GM18868 (cell line): ENCODE data around the gene UGT1A10.
A peak's percentile ranks its signal among the peaks of the same experiment; 100 is the strongest.

Source experiments
- ATAC-seq: cut with Tn5 transposase; IDR thresholded peaks from one replicate; pipeline ENCODE4 v1.9.1; 2021; ENCODE audit warnings: mild to moderate bottlenecking, moderate library complexity; ENCODE audit not compliant: unreplicated experiment

The UGT1A10 gene

GRCh38 chr2:233801357-233802131 is 165.3 kb downstream of the UGT1A10 start:
- ATAC-seq = peak; percentile 67

GRCh38 chr2:233802132-233802815 is 166.0 kb downstream of the UGT1A10 start:
- no peak for ATAC-seq

DNA sequence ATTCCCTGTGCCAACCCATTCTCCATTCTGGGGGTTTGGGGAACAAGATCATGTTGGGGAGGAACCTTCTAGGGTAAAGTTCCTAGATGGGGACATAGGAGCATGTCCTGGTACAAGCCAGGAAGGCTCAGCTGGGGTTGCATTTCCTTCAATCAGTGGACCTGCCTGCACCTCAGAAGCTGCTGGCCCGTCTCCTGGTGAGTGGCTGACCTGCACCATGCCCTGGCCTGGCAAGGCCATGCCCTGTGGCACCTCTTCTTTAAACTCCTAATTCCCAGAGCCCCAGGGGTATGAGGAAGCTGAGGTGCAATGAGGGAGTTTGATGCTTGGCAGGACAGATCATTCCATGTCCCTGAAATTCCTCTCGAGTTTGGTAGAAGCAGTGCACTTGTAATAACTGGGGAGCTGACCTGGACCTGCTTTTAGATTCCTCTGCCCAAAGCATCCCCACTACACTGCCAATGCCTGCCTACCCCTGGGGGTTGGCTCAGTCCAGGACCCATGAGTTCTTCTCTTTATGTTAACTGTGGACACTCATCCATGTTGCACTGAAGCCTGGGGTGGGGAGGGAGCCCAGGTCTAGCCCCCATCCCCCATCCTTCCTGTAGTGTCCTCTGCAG is 167.2 kb downstream of the UGT1A10 start:
- no peak for ATAC-seq

GRCh38 chr2:233803994-233804393 is 167.7 kb downstream of the UGT1A10 start:
- no peak for ATAC-seq

- ATAC-seq = no peak
These were observed 171.1 kb downstream of the UGT1A10 start for GRCh38 chr2:233807215-233807865.

- no peak for ATAC-seq
These were observed 172.0 kb downstream of the UGT1A10 start for GRCh38 chr2:233807966-233808935.

GRCh38 chr2:233810385-233810784 is 174.1 kb downstream of the UGT1A10 start:
- ATAC-seq = no peak

DNA sequence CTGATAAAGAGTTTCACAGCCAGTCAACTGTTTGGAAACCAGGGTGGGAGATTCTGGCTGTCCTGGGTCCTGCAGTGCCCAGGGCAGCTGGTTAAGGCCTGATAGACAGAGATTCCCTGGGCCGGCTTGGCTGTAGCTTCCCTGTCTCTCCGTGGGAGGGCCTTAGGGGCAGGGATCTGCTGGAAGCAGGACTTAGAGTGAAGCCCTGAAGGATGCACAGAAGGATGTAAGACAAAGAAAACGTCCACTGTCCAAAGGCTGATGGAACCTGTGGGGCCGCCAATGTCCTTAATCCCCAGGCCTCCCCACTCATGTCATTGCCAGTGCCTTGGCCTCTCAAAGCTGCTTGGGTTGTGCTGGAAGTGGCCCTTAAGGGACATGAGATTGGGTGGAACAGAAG is 174.8 kb downstream of the UGT1A10 start:
- no peak for ATAC-seq

DNA sequence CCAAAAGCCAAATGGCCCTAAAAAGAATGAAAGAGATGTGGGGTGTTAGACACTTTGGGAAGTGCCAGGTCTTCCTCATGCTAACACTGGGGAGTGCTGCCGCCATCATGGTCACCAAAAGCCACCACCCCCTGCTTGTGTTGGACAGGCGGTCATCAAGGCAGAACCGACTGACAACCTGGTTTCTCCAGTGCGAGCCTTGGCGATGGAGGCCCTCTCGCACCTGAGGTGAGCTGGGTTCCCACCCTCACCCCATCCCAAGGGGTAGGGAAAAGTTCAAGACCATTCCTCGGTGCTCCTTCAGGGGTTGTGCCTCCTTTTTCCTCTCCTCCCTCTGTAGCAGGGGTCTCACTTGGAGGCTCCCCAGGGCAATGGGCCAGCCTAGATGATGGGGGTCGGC is 175.5 kb downstream of the UGT1A10 start:
- no peak for ATAC-seq

- ATAC-seq = no peak
These were observed 177.2 kb downstream of the UGT1A10 start for GRCh38 chr2:233813236-233814055.

DNA sequence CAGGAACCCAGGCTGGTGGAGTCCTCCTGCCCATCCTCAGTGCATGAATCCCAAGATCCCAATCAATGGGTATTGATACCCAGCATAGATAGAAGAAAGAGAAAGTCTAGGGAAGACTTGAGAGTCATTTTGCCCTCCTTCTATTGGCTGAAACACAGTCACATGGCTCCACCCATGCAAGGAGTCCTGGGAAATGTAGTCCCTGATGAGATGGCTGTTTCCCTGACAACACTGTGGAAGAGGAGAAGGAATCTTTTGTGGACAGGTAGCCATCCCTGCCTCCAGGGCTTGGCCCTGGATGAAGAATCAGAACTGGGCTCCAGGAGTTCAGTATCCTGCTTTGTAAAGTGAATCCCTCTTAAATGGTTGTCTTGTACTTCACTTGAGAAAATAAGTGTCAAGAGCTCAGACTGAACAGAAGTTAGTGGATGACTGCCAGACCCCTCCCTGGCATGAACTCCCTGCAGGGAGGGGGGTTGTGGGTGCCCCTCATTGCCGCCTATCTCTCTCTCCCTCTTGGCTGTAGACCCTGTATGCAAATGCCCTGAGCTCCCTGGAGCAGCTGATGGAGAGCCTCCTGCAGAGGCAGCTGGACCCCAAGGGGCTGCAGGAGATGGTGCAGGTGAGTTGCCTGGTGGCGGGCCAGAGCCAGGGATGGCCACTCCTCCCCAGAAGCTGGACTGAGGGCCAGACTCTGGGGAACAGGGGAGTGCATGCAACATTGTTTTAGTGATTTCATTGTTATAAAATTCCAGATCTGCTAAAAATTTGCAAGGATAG is 178.0 kb downstream of the UGT1A10 start:
- no peak for ATAC-seq

- ATAC-seq = no peak
These were observed 179.6 kb downstream of the UGT1A10 start for GRCh38 chr2:233815861-233816260.

DNA sequence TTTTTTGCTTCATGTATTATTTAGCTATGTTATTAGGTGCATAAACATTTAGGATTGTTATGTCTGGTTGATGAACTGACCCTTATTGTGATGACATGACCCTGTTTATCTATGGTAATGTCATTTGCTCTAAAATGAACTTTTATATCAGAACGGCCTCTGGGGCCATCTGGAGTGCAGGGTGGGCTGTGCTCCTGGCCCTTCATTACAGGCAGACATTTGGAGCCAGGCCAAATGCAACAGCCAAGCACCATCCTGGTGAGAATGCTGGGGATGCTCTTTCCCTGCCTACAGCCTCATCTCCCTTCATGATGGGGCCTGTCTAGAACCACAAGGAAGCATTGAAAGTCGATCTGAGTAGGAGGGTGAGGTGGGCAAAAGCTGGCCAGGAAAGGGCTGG is 180.1 kb downstream of the UGT1A10 start:
- no peak for ATAC-seq

GRCh38 chr2:233816771-233817170 is 180.5 kb downstream of the UGT1A10 start:
- ATAC-seq = no peak

GRCh38 chr2:233817361-233817911 is 181.2 kb downstream of the UGT1A10 start:
- ATAC-seq = no peak

GRCh38 chr2:233817995-233818638 is 181.9 kb downstream of the UGT1A10 start:
- no peak for ATAC-seq

DNA sequence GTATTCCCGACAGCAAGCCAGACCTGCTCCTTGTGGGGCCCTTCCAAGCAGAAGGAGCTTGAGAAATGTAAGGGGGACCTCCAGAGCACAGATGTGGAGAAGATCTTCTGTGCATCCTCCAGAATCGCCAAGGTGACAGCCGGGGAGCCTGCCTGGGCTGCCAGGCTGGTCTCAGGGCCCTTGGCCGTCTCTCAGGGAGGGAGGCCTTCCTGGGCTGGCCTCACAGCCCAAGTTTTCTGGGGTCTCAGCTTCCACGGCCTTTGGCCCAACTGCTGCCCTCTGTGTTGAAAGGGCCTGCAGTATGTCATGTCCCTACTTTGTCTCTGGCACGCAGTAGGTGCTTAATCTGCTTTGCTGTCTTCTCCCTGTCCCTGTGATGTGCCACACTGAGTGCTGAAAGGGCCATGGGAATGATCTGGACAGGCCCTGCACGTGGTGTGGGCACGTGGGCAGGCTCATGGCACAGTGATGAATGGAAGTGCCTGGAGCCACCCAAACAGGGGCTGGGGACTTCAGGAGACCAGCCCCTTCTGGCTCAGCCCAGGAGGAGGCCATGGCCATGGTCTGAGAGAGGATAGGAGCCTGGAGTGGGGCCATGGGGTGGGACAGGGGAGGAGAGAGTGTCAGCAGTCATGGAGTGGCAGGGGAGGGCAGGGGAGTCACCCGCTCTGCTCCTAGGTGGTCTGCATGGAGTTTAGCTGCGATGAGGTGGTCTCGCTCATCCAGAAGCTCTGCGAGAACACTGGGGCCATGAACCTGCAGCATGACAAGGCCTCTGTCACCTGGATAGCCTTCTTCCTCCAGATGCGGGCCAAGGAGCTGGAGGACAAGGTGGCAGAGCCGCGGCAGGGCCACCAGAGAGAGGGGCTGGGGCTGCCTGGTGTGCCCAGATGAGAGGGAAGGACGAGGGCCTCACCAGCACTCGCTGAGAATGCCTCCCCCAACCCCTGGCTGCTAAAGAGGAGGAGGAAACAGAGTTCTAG is 182.7 kb downstream of the UGT1A10 start:
- ATAC-seq = no peak
